ENCODE measurements around the gene EREG.

Gene EREG

GRCh38 chr4:74353858-74354257, 11.1 kb upstream of the EREG start:
- DNase-seq: peak; percentile 75

DNA sequence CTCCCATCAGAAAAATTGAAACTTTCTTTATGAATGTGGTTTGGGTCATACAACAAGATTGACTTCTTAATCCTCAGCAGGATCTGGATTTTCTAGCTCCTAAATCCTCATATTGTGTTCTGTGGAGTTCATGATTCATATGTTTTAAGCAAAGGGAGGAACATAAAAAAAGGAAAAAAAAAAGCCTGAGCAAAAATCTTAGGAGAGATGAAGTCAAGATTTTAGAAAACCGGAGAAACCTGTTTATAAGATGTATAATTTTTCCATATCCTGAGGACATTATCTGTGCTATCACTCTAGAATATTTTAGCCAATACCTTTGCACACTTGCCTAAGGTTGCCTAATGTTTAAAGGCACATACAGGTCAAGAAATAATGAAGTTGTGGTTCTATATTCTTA, 7.0 kb upstream of the EREG start:
- no peak for DNase-seq

GRCh38 chr4:74361671-74362070, 3.3 kb upstream of the EREG start:
- DNase-seq: peak; percentile 20

- DNase-seq: peak; percentile 20
These were observed 2.6 kb upstream of the EREG start for GRCh38 chr4:74362347-74362746.

GRCh38 chr4:74364256-74364651, 691 bp upstream of the EREG start:
- peak; percentile 69 for DNase-seq

DNA sequence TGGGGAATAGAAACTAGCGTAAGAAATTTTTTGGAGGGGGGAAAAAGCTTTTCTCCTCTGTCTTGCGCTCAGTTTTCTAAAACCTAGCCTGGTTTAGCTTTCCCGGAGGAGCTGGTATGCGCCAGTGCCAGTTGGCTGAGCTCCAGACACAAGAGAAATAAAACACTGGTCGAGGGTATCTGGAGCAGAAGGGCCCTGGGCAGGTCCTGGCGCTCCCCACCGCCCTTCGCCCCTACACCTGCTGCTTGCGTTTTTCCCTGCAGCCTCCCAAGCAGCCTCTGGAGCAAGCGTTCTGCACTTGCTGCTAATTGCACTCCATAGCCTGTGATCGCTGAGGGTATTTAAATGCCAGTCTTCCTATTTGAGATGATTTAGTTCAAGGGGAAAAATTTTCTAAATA, 816 bp downstream of the EREG start:
- peak; percentile 64 for DNase-seq

GRCh38 chr4:74366367-74366911, 1.5 kb downstream of the EREG start:
- peak; percentile 71 for DNase-seq

- DNase-seq: peak; percentile 67
These were observed 2.8 kb downstream of the EREG start for GRCh38 chr4:74367656-74368290.

DNA sequence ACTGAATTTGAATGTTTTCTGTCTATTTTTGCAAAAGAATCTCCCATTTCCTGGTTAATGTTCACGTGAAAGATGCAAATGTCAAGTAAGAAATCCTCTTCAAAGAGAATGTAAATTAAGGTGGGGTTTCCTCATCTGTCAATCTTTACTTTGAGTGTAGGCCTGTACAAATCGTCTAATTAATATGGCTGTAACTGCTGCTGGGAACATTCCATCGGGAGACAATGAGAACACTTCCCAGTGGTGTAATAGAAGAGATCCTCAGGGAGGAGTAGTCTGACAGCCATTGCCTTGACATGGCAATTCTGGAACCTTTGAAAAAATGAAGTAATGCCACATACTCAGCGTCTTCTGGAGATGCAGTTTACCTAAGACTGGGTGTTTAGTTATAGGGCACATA, 3.7 kb downstream of the EREG start:
- no peak for DNase-seq

DNA sequence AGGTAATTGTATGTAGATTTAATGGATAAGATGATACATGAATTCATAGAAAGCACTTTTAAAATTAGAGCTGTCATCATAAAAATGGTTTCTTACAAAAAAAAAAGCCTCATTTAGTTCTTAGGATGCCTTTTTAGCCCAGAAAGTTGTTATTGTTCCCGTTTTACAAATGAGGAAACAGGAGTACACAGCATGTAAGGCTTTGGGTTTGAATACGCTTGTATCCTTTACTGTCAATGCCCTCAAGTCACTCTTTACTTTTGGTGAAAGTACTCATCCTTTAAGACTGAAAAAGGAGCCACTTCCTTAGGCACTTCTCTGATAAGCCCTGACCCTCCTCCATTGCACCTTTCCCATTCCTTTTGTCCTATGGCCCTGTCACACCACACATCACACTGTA, 4.9 kb downstream of the EREG start:
- DNase-seq: peak; percentile 40

DNA sequence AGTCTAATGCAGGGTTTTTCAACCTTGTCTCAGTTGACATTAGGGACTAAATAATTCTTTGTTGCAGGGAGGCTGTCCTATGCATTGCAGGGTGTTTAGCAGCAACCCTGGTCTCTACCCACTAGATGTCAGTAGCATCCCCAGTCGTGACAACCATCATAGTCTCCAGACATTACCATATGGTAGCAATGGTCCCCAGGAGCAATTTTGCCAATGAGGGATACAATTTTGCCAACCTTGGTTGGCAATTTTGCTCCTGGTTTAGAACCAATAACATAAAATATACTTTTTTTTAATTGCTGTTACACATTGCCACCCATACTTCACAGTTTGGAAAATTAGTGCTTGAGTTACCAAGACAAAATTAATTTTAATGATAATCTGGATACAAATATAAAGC, 6.0 kb downstream of the EREG start:
- peak; percentile 88 for DNase-seq

GRCh38 chr4:74374128-74374527, 9.2 kb downstream of the EREG start:
- DNase-seq: no peak

DNA sequence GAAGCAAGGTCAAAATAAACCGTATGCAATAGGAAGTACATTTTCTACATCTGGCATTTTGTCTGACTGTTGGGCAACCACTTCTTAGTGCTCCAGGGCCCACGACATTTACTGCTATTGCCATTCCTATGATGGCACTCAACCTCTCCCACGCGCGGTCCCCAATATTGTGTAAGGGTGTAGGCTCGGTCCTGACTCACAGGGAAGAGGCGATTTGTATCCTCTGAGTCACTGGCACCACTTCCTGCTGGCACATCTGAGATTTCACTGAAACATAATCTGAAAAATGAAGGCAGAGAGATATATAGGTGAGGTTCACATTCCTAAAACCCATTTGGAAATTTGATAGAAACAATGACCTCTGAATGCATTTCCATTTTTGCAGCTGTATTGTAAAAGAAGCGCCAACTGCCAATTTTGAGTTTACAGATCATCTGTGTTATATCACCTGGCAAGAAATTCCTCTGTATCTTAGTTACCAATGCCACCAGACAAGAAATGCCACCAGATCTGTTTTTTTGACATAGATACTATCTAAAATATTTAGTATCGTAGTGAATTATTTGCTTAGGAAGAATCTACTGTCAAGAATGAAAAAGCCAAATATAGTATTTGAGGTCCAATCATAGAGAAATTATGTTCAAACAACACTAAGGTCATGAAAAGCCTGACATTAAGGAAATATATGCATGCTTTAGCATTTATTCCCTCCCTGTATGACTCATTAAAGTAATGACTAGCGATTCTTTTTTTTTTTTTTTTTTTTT, 9.8 kb downstream of the EREG start:
- no peak for DNase-seq

- DNase-seq: no peak
These were observed 11.0 kb downstream of the EREG start for GRCh38 chr4:74375824-74376426.

DNA sequence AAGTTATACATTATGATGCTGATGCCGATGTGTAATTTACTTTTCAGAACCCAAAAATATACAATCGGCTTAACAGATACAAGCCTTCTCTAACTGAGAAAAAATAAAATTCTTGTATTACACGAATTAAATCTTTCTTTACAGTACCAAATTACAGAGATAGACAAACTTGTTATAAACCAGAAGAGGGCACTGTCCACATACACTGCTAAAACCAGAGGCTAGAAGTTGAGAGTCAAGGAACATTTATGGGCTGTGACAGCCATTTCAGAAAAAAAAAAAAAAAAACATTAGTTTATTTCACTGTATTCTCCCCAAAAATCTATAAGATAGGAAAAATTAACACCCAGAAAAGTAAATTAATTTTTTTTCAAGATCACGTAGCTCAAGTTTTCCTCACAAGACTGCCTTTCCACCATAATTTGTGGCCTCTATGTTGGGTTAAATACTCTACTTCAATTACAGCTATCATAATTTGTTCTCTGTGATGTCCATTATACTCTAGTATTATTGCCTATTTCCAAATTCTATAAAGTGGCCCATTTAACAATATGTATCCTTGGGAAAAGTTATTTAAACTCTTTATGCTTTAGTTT, 12.0 kb downstream of the EREG start:
- DNase-seq: peak; percentile 82

- DNase-seq: no peak
These were observed 12.8 kb downstream of the EREG start for GRCh38 chr4:74377714-74378113.

GRCh38 chr4:74378573-74378972, 13.6 kb downstream of the EREG start:
- peak; percentile 35 for DNase-seq

DNA sequence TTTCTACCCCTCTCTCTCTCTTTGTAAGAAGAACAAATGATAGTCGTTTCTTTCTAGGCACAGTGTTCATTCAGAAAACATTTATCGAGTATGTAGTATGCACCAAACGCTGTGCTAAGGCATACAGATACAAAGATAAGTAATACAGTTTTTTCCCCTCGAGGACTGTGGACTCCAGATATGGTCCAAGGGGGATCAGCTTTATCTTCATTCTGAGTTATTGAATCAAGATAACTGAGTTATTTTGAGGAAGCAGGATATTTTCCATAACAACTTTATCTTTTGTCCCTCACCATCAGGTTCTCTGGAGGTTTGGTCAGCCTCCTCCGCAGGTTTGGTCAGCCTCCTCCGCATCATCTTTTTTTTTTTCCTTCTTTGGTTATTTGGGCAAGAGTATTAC, 15.0 kb downstream of the EREG start:
- peak; percentile 74 for DNase-seq

GRCh38 chr4:74385386-74385785, 20.4 kb downstream of the EREG start:
- no peak for DNase-seq

GRCh38 chr4:74386159-74386558, 21.2 kb downstream of the EREG start:
- no peak for DNase-seq

- DNase-seq: no peak
These were observed 22.8 kb downstream of the EREG start for GRCh38 chr4:74387790-74388189.

DNA sequence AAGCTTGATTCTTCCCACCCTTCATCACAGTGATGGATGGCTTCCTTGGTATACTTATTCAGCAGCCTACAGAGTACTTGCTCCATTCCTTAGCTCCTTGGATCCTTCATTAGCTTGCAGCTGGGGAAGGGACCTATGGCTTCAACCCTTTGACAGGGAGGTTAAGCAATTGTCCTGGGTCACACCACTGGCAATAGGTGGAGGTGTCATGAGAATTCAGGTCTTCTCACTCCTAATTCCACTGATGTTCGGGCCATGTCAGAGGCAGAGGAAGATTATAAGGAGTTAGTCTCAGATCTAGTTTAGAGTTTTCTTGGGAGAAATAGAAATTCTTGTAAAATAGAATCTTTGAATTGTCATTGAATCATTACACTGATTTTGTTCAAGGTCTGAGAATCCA, 24.5 kb downstream of the EREG start:
- no peak for DNase-seq

DNA sequence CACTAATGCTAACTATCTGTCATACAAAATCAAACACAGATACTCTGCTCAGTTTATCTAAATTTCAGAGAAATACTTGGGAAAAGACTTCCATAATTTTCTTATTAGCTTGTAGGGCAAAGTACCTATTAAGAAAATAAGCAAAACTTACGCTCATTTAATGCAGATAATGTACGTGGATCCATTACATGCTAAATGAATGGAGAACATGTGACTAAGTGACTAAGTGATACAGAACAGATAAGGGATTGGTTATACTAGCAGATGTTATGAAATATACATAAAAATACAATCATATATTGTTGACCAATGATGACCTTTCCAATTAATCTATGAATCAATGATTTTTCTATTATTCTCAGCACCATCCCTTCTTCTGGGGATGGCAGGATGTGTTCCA, 25.7 kb downstream of the EREG start:
- DNase-seq: no peak

- DNase-seq: no peak
These were observed 26.4 kb downstream of the EREG start for GRCh38 chr4:74391346-74391745.

All from OCI-M1 (cell line).